Vagina (tissue), 2 donors: Measurements from ENCODE around the gene SLC25A24.

Source experiments
- CTCF ChIP-seq, 3 experiments: fragments of 450-650 bp in 2 of 3; fragments of 200-600 bp in 1 of 3; sonication (generic) in 1 of 3; IDR thresholded peaks; one replicate each; pipeline ENCODE4 v1.5.1; 2017 to 2019; ENCODE audit warnings: antibody characterized with exemption in 3 of 3, mild to moderate bottlenecking in 2 of 3, moderate library complexity in 2 of 3
- POLR2A ChIP-seq, 2 donors: fragments of 450-650 bp; IDR thresholded peaks; one replicate each; pipeline ENCODE4 v1.6.1; 2017; ENCODE audit warnings: antibody characterized with exemption in 2 of 2, mild to moderate bottlenecking in 2 of 2, moderate library complexity in 2 of 2

DNA sequence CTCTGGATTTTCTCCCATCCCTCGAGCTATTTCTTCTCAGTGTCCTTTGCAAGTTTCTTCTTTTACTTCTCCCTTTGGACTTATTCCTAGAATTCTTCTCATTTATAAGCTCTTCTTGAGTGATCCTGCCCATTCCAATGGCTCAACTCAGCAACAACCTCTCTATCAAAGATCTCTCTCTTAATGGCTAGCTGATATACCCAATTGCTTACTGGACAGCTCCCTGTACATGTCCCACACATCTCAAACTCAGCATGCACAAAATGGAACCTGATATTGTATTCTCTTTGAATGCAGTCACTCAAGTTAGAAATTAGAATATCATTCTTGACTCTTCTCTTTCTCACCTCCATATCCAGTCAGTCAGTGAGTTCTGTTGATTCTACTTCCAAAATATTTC lies 48.6 kb downstream of the SLC25A24 start:
- TF ChIP-seq CTCF (IDR thresholded peaks at IDR 0.05) (no peak), POLR2A (IDR thresholded peaks at IDR 0.05) (no peak)
